ENCODE measurements around the gene AFAP1.
"Not testable (repeated sequence)": the region's sequence is repeated elsewhere in the genome, so short reads cannot be mapped to it uniquely, and the experiment has no call there.

GRCh38 chr4:7918187-7918586 lies 21.5 kb downstream of the AFAP1 start:
- TF ChIP-seq POLR2AphosphoS5 (IDR thresholded peaks at IDR 0.05); POLR2A (IDR thresholded peaks at IDR 0.05); CTCF (IDR thresholded peaks at IDR 0.05); EP300 (IDR thresholded peaks at IDR 0.05; ENCODE audit: low read depth): not testable (repeated sequence)

Measured in transverse colon (tissue), 4 donors.